Suppressor macrophage (primary cell): Measurements from ENCODE around the gene RAD51B.
"Not testable (repeated sequence)": the region's sequence is repeated elsewhere in the genome, so short reads cannot be mapped to it uniquely, and the experiment has no call there.

Experiments used
- DNase-seq, 4 experiments: peaks; one replicate each; pipeline ENCODE4 v3.0.0-alpha.2; 2020 to 2022

Gene RAD51B

GRCh38 chr14:68216079-68216478 is 396.5 kb downstream of the RAD51B start:
- no peak for DNase-seq

DNA sequence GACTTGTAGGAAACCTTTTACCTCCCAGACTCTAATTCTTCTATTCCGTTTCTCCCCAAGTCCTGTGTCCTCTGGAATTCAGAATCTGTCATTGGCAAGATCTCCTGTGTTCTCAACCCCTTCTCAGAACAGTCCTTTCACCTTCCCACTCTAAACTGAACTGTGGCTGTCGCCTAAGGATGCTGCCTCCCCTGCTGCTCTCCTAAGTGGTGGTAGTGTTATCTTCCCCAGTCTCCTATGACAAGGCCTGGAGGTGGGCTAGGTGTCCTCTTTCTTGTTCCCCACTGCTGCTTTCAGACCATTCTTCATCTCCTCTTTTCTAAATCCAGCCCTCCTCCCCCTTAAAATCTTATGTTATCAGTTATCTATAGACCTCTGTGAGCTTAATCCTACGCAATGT is 397.4 kb downstream of the RAD51B start:
- no peak for DNase-seq

- DNase-seq: no peak
These were observed 398.3 kb downstream of the RAD51B start for GRCh38 chr14:68217791-68218340.

DNA sequence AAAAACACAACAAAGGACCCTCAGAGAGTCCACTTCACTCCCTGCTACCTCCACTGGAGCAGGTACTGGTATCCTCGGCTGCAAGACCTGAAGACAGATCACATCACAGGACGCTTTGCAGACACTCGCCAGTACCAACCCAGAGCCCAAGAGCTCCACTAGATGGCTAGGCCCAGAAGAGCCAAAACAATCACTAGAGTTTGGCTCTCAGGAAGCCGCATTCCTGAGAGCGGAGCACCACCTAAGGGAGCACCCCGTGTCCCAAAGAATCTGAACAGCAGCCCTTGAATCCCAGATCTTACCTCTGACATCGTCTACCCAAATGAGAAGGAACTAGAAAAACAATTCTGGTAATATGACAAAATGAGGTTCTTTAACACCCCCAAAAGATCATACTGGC is 399.8 kb downstream of the RAD51B start:
- no peak for DNase-seq

DNA sequence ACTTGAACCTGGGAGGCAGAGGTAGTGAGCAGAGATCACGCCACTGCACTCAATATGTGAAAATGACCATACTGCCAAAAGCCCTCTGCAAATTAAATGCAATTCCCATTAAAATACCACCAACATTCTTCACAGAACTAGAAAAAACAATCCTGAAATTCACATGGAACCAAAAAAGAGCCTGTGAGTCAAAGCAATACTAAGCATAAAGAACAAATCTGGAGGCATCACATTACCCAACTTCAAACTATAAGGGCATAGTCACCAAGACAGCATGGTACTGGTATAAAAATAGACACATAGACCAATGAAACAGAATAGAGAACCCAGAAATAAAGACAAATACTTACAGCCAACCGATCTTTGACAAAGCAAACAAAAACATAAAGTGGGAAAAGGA is 401.5 kb downstream of the RAD51B start:
- not testable (repeated sequence) for DNase-seq

DNA sequence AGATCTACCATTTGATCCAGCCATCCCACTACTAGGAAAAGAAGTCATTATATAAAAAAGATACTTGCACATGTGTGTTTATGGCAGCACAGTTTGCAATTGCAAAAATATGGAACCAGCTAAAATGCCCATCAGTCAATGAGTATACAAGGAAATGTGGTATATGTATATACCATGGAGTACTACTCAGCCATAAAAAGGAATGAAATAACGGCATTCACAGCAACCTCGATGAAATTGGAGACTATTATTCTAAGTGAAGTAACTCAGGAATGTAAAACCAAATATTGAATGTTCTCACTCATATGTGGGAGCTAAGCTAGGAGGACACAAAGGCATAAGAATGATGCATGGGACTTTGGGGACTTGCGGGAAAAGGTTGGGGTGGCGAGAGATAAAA is 402.6 kb downstream of the RAD51B start:
- DNase-seq: no peak

- DNase-seq: no peak
These were observed 403.1 kb downstream of the RAD51B start for GRCh38 chr14:68222726-68223125.

GRCh38 chr14:68223631-68224030 is 404.1 kb downstream of the RAD51B start:
- DNase-seq: no peak

DNA sequence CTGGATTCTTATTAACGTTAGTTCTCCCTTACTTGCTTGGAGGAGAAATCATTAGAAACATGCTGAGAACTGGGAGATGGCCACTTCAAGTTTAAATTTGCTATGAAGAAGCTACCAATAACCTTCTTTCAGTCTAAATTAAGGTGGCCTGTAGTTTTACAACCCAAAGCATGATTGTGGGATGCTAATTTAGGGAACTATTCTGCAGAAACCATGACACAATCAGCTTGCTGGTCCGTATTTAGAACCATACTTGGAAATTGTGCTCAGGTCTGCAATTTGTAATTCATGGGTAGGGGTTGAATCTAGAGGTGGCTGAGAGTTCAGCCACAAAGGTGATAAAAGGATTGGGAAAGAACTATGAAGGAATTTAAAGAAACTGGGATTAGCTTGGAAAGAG is 405.7 kb downstream of the RAD51B start:
- peak in 1 of 4 experiments; percentile 8 for DNase-seq

DNA sequence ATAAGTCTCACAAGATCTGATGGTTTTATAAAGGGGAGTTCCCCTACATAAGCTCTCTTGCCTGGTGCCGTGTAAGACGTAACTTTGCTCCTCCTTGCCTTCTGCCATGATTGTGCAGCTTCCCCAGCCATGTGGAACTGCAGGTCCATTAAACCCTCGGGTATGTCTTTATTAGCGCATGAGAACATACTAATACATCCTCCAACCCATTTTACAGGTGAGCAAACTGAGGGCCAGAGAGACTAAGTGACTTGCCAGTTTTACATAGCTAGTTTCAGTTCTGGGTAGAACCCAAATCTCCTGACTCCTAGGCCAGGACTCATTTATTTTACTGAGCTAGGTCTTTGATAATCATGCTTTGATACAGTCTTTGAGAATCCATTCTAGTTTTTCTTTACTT is 406.9 kb downstream of the RAD51B start:
- DNase-seq: no peak

DNA sequence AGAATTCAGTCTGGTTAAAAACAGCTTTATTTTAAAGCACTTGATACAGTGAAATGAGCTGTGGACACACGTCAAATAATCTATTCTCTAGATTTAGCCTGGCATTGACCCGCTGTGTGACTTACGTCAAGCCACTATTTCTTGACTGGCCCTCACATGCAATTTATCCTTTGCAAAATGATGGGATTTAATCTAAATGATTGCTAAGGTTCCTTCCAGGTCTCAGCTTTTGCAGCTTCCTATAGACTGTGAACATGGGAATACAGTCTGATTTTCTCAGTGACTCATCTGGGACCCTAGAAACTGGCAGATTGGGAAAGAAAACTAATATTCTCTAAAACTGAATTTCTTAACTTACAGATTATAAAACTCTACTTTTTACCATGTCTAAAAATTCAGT is 409.1 kb downstream of the RAD51B start:
- no peak for DNase-seq

DNA sequence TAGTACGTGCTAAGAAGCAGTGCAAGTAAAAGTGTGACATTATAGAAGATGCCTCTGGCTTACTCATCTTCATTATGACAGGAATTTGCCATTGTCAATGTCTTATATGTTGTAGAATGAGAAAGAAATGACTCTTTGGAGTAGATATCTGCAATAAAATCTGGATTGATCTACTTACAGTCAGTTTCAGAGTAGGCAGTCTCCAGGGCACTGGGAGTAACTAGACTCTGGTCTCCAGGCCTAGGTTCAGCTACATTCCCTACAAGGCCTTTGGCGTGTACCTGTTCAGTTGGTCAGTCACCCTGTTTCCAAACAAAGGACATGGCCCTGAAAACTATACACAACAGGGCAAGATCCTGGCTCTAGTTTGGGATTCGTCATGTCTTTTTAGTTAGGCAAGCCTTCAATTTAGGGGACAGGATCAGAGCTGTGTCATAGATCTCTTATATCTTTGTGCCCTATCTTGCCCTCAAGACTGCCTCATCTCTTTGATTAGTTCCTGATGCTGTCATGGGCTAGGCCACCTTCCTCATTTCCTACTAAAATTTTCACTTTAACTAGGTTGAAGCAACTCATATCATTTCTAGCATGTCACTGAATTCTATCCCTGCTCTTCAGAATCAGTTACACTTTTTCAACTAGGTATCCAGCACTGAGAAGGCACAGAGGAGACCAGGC is 410.0 kb downstream of the RAD51B start:
- DNase-seq: peak in 1 of 4 experiments; percentile 37

DNA sequence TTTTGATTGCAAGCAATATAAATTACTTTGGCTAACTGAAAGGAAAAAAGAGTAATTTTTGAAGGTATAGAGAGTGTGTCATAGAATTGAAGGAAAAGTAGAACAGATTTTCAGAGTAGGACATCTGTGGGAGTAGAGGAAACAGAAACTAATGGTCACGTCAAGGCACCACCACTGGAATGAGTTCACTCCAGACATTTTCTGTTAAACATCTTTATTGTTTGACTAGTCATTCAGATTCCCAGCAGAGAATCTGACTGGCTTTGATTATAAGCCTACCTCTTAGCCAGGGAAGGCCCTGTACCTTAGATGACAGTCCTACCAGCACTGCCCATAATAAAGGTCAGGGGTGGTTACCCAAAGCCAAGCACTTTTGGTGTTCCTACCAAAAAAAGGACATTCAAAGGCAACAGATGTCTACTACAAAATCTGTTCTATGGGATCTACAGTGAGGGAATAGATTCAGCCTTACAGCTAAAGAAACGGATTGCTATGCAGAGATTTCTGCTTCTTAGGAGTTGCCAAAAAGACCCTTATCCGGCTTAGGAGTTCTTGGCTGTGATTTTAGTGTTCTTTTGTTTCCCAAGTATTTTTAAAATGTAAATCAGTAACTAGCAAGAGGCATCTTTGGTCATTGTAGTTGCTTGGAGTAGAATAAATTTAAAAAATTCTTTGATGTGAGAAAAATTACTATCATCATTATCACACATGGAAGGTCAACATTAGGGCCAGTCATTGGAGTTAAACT is 410.8 kb downstream of the RAD51B start:
- DNase-seq: no peak

DNA sequence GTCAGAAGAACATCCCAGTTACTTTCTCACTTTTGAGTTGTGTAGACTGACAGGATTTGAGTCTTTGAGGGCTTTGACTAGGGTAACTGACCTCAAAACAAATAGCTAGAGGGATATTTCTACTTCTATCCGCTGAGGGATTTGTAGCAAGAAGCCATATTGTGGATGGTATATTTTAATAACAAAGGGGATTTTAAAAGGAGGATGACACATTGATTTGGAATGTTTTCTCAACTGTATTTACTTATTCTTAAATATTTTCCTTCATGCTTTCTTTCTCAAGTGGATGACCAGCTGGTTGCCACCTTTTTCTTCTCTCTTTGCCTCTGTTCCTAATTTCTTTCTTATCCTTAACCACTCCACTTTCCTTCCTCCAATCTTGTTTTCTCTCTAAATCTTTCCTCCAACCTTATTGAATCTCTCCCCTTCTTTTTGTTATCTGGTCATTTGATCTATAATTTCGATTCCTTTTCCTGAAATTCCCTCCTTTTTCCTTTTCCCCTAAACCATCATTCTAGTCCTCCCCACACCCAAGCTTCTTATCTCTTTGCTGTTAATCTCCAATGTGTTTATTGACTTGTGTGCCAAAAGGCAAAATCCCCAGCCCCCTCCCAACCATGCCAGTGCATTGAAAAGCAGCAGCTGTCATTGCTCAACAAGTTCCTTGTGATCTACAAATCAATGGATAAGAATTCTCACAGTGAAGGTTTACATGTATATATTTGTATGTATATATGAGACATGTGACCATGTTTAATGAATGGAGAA is 411.6 kb downstream of the RAD51B start:
- no peak for DNase-seq

GRCh38 chr14:68231898-68232297 is 412.3 kb downstream of the RAD51B start:
- DNase-seq: peak in 2 of 4 experiments; percentile 26 to 29

DNA sequence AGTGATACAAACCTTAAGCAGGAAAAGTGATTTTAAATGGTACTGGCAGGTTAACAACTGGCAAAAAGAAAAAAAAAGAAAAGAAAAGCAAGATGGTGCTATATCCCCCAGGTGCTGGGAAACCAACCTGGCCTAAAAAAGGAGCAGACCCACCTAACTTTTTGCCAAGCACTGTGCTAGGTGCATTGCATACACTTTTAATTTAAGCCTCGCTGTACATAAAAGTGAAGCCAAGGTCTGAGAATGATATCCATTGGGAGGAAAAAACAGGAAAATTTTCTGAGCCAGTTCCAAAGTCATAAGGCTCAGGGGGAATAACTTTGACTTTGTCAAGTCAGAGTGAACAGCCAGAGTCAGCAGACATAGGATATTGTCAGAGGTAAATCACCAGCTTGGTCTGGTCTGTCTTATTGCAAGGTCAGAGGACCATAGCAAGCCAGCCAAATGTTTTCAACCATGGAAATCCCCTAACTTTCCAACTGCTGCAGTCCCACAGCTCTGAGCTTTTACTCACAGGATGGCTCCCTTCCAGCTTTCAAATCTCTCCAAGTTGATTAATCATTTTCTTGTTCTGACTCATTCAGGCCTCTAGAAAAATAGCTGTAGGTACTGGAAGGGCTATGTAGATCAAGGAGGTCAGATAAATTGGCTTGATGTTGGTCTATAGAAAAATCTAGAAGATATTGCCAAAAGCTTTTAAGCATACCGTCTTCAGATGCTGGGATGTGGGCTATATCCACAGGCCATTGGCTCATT is 412.9 kb downstream of the RAD51B start:
- peak; percentile 77 to 93 (median 82) for DNase-seq

GRCh38 chr14:68233101-68233784 is 413.7 kb downstream of the RAD51B start:
- DNase-seq: no peak

- no peak for DNase-seq
These were observed 414.7 kb downstream of the RAD51B start for GRCh38 chr14:68234101-68234905.

- no peak for DNase-seq
These were observed 415.4 kb downstream of the RAD51B start for GRCh38 chr14:68235011-68235410.

DNA sequence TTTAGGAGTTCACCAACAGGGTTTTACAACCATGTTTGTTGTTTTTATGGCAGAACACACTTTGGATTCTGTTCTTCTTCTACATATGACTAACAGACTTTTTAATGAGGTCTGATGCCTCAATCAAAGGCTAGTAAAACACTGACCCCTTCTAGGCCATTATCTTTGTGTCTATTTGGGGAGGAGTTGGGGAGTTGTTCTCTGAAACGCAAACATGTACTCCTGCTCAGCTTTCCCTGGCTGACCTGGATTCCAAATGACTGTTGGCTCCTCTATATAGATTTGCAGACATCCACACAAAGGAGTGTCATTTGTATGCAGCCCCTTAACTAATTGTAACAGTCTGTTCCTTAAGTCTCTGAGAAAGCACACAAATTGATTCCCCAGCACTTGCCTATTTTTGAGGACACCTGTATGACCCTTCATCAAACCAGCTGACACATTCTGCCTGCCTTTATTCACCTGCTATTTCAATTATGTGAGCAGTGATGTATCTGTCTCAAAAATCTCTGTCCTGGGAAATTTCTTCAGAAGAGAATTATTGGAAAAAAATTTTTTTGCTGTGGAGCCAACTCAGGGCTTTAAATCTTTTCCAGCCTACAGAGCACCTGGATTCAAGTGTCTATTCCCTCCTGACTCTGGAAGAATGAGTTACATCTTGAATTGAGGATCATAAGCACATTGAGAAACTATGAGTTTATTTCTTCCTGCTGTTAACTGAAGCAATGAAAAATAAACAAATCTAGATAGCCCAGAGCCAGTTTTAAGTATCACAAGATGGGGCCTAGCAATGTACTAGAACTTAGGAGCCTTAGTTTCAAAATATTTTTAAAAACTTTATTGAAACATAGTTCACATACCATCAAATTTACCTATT is 417.2 kb downstream of the RAD51B start:
- DNase-seq: no peak
